GM13977 (cell line): ENCODE results near the gene SAMD3.
"Not testable (repeated sequence)": the region's sequence is repeated elsewhere in the genome, so short reads cannot be mapped to it uniquely, and the experiment has no call there.

Experiments used
- DNase-seq: peaks from one replicate; pipeline ENCODE4 v3.0.0; 2012; ENCODE audit warnings: low spot score
- in situ Hi-C: fragments of 300-500 bp; cut with MboI; formaldehyde crosslinking; loops from one replicate; pipeline ENCODE4 v1.12.0; 2022; ENCODE audit warnings: low sequenced_read_pairs, low pct_unique_long_range_greater_than_20kb, mixed read lengths, inconsistent platforms; ENCODE audit not compliant: unreplicated experiment
- TF ChIP-seq, protein P1 (sequence below): IDR thresholded peaks from 2 replicates; pipeline ENCODE4 v1.5.1; 2012; ENCODE audit warnings: mild to moderate bottlenecking, control low read depth; ENCODE audit not compliant: insufficient read depth; ENCODE audit errors: extremely low read depth, missing control alignments

SAMD3 gene

GRCh38 chr6:130233330-130233729 is 10.6 kb upstream of the SAMD3 start:
- in situ Hi-C loops = no loop called here
- no peak for DNase-seq
- TF ChIP-seq, protein P1, sequence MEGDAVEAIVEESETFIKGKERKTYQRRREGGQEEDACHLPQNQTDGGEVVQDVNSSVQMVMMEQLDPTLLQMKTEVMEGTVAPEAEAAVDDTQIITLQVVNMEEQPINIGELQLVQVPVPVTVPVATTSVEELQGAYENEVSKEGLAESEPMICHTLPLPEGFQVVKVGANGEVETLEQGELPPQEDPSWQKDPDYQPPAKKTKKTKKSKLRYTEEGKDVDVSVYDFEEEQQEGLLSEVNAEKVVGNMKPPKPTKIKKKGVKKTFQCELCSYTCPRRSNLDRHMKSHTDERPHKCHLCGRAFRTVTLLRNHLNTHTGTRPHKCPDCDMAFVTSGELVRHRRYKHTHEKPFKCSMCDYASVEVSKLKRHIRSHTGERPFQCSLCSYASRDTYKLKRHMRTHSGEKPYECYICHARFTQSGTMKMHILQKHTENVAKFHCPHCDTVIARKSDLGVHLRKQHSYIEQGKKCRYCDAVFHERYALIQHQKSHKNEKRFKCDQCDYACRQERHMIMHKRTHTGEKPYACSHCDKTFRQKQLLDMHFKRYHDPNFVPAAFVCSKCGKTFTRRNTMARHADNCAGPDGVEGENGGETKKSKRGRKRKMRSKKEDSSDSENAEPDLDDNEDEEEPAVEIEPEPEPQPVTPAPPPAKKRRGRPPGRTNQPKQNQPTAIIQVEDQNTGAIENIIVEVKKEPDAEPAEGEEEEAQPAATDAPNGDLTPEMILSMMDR = no peak

GRCh38 chr6:130230531-130230930 is 7.8 kb upstream of the SAMD3 start:
- in situ Hi-C loops, DNase-seq: not testable (repeated sequence)

GRCh38 chr6:130229645-130230044 is 6.9 kb upstream of the SAMD3 start:
- TF ChIP-seq, protein P1 = no peak
- in situ Hi-C loops = no loop called here
- DNase-seq = no peak

- peak; percentile 28 for DNase-seq
- in situ Hi-C loops = no loop called here
- TF ChIP-seq, protein P1 = peak; percentile 37
Observed at GRCh38 chr6:130223508-130223907, 757 bp upstream of the SAMD3 start.

- in situ Hi-C loops = no loop called here
Observed at GRCh38 chr6:130218134-130218533, 4.6 kb downstream of the SAMD3 start.

DNA sequence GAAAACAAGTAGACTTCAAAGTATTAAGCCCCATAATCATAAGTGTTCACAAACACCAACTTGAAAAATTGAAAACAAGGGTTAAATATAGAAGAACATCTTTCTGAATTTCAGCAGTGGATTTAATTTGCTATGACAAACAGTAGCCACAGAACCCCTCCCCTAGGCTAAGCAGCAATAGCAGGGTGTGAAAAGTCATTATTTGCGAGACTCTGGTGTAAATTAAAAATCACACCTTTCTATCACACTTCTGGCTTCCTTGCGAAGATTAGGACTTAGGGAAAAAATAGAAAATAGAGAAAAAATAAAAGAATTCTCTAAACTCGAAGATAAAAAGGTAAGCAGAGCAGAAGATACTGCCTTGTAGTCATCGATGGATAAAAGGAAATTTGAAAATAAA is 6.1 kb downstream of the SAMD3 start:
- DNase-seq = no peak
- TF ChIP-seq, protein P1 = no peak
- in situ Hi-C loops = no loop called here

More at GRCh38 chr6:130218134-130218533, 4.6 kb downstream of the SAMD3 start:
- TF ChIP-seq, protein P1 = no peak
- no peak for DNase-seq

- in situ Hi-C loops = no loop called here
- DNase-seq = no peak
- TF ChIP-seq, protein P1 = no peak
Observed at GRCh38 chr6:130215526-130215925, 7.2 kb downstream of the SAMD3 start.
